CD4-positive, alpha-beta T cell treated with Interferon gamma for 1 hour (primary cell): ENCODE measurements around the gene FAM193A.
"Not testable (repeated sequence)": the region's sequence is repeated elsewhere in the genome, so short reads cannot be mapped to it uniquely, and the experiment has no call there.

Experiments used
- DNase-seq: peaks from one replicate; pipeline ENCODE4 v3.0.0-alpha.2; 2020

Gene FAM193A

GRCh38 chr4:2618729-2619128 is 82.3 kb downstream of the FAM193A start:
- DNase-seq: not testable (repeated sequence)

GRCh38 chr4:2619459-2619858 is 83.0 kb downstream of the FAM193A start:
- DNase-seq: no peak

GRCh38 chr4:2621419-2621818 is 85.0 kb downstream of the FAM193A start:
- no peak for DNase-seq

DNA sequence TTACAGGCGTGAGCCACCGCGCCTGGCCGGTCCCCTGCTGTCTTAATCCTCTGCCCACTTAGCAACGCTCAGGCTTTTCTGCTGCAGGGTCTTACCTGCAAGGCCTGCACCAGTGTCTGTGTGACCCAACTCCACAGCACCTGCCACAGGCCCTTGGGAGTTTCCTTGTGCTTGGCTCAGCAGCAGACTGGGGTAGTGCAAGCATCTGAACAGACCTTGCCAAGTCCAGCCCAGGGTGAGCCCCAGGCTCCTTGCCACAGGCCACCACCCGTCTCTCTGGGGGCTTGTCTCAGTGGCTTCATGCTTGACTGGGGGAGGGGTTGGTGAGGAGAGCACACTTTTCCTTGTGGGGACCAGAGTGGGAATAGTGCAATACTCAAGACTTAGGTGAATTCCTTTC is 87.0 kb downstream of the FAM193A start:
- no peak for DNase-seq

DNA sequence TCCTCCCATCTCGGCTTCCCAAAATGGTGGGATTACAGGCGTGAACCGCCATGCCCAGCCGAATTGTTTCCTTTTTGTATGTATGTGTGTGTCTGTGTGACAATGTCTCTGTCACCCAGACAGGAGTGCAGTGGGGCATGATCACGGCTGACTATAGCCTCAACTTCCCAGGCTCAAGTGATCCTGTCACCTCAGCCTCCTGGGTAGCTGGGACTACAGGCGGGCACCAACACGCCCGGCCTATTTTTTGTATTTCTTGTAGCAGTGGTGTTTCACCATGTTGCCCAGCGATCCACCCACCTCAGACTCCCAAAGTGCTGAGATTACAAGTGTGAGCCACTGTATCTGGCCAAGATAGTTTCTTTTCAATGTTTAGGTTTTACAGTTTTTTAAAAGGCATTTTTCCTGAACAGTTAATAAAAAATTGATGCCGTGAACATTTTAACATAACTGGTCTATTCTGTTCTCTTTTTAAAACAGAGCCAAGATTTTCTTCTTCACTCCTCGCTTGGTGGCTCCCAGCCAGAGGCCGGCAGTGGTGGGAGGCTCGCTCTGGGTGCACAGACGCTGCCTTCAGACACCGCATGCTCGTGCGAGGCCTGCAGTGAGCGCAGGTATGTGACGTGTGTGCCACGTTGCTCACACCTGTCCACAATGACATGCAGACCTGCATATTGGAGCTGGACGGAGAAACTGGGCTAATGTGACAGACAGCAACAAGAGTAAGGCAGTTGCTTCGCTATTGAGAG is 88.5 kb downstream of the FAM193A start:
- DNase-seq: no peak

DNA sequence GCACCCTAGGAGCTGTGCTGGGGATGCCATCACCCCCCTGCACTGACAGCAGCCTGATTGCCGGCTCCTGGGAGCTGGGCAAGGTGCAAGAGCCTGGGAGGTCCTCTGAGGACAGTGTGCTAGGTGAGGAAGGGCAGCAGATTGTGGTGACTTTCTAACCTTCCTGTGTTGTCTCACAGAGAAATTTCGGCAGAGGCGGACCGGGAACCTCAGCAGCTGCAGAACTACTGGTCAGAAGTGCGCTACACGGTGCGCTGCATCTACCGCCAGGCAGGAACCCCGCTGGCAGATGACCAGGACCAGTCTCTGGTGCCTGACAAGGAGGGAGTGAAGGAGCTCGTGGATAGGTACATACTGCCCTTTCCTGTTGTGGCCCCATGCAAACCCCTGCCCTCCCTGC is 89.8 kb downstream of the FAM193A start:
- no peak for DNase-seq

GRCh38 chr4:2630556-2631273 is 94.3 kb downstream of the FAM193A start:
- no peak for DNase-seq

- DNase-seq: no peak
Measured at GRCh38 chr4:2634014-2634413, 97.6 kb downstream of the FAM193A start.

GRCh38 chr4:2636331-2636730 is 99.9 kb downstream of the FAM193A start:
- no peak for DNase-seq

DNA sequence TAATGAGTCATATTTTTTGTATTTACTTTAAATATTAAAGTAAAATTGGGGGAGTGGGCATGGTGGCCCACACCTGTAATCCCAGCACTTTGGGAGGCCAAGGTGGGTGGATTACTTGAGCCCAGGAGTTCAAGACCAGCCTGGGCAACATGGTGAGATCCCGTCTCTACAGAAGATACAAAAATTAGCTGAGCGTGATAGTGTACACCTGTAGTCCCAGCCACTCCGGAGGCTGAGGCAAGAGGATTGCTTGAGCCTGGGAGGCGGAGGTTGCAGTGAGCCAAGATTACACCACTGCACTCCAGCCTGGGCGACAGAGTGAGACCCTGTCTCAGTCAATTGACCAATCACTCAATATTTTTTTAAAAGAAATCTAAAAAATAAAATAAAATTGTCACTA is 100.5 kb downstream of the FAM193A start:
- DNase-seq: not testable (repeated sequence)

- no peak for DNase-seq
Measured at GRCh38 chr4:2637956-2638552, 101.6 kb downstream of the FAM193A start.

- no peak for DNase-seq
Measured at GRCh38 chr4:2638730-2639129, 102.3 kb downstream of the FAM193A start.

GRCh38 chr4:2642968-2643367 is 106.5 kb downstream of the FAM193A start:
- no peak for DNase-seq

GRCh38 chr4:2643555-2643954 is 107.1 kb downstream of the FAM193A start:
- no peak for DNase-seq

- DNase-seq: no peak
Measured at GRCh38 chr4:2646396-2647149, 110.1 kb downstream of the FAM193A start.

DNA sequence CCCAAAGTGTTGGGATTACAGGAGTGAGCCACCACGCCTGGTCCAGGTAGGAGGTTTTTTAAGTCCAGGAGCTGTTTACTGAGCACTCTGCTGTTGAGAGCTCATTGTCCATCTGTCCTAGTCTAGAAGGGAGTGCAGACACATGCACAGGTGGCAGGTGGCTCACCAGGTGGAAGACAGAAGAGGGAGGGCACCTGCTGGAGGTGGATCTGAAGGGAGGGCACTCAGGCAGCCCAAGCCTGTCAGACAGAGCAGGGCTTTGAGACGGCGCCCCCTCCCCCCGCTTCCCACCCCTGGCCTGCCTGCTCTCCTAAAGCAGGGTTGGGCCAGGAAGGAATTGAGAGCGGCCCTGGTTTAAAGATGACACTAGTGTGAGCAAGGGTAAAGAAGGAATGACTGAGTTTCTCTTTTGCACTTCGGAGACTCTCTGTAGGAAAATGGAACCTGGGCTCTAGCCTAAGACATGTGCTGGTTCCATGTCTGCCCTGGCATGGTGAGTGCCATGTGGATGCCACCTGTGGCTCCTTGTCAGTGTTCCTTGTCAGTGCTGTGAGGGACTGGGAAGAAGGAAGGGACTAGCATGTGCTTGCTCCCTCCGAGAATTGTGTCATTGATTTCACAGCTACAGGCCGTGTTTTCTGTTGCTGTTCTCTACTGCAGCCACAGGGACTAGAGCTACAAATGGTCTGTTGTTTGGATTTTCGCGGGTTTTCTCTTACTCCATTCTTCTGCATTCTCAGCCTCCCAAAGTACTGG is 111.1 kb downstream of the FAM193A start:
- DNase-seq: no peak

DNA sequence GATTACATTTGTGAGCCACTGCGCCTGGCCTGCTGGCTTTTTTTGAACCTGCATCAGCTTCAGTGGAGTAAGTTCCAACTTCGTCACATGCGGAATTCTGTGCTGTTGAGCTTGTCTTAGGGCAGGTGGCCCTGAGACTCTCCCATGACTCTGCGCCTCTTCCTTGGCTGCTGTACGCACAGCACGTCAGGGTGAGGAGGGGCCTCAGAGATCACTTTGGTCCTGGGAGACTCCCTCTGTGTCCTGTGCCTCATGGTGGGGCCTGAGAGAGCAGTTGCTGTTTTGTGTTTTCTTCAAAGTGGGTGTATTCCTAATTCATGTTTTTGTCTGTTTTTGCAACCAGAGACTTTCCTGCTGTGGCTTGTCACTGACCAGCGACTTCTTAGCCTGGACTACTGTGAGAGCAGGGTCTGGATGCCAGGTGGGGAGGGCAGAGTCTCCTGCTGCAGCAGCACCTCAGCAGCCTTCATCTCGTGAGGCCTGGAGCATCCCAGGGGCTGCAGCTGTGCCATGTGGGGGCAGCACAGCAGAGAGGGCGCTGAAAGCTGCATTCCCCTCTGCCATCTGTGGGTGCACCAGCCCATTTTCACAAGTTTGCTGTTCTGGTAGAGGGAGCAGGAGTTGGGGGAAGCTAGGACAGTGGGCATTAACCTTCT is 111.8 kb downstream of the FAM193A start:
- no peak for DNase-seq

DNA sequence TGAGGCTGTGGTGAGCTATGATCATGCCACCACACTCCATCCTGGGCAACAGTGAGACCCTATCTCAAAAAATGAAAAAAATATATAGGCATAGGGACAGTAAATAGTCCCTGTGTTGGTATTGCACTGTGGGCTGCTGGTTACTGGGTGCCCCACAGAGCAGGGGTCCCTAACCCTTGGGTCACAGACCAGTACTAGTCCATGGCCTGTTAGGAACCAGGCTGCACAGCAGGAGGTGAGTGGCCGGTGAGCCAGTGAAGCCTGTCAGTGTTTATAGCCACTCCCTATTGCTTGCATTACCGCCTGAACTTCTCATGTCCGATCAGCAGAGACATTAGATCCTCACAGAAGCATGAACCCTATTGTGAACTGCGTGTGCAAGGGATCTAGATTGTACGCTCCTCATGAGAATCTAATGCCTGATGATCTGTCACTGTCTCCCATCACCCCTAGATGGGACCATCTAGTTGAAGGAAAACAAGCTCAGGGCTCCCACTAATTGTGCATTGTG is 113.2 kb downstream of the FAM193A start:
- DNase-seq: no peak

DNA sequence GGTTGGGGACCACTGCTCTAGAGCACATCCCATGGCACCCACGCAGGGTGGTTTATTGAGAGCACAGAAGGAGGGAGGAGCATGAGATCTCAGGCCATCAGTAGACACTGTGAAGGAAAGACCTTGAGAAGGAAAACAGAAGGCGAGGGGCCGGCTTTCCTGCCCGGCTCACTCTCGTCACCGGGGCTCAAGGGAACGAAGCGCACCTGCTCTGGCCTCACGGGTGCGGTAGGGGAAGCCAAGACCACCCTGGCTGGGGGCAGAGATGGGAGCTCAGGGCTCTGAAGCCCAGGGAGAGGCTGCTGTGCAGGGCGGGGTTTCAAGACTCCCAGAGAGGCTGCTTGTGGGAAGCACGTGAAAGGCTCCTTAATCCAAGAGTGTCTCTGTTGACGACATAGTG is 113.8 kb downstream of the FAM193A start:
- no peak for DNase-seq

DNA sequence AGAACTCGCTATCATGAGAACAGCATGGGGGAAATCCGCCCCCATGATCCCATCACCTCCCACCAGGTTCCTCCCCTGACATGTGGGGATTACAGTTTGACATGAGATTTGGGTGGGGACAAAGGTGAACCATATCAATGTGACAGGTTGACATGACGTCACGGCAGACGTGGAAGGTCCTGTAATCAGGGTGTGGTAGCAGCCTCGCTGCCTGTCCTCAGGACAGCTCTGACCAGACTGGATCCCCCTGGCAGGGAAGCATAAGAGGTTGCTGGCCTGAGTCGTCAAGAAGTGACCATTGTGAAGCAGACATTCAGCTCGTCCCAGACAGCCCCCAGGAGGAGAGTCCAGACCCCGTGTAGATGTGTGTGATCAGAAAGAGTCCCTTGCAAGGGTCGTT is 115.1 kb downstream of the FAM193A start:
- no peak for DNase-seq

DNA sequence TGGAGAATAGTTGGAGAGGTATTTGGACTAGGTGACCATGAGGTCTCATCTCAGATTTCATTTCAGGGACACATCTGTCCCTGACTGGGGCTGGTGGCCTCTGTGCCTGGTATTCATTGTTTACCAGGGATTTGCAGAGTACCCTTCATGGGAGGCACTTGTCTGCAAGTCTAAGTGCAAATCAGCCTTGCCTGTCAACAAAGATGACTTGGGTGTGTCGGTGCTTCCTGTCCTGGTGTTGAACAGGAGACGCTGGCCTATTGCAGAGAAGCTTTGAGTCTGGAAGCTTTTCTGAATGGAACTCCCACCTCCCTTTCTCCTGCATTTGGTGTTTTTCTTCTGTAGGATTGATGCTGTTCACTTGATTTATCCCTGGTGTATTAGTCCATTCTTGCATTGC is 115.6 kb downstream of the FAM193A start:
- no peak for DNase-seq
